NCI-H2107 treated with DMSO at 0.1 percent for 48 hours (cell line): ENCODE data around the gene CEP164.
"Not testable (repeated sequence)": the region's sequence is repeated elsewhere in the genome, so short reads cannot be mapped to it uniquely, and the experiment has no call there.

Source experiments
- DNase-seq: peaks from one replicate; lab custom pipeline; 2025; ENCODE audit not compliant: unreplicated experiment; lab: John Stamatoyannopoulos, UW

Gene CEP164

GRCh38 chr11:117392001-117392690, 64.5 kb downstream of the CEP164 start:
- no peak for DNase-seq

- no peak for DNase-seq
Observed at GRCh38 chr11:117392979-117393378, 65.3 kb downstream of the CEP164 start.

- no peak for DNase-seq
Observed at GRCh38 chr11:117394221-117394925, 66.7 kb downstream of the CEP164 start.

- DNase-seq, result no peak
Observed at GRCh38 chr11:117395476-117395875, 67.8 kb downstream of the CEP164 start.

GRCh38 chr11:117396970-117397369, 69.3 kb downstream of the CEP164 start:
- DNase-seq, result no peak

- not testable (repeated sequence) for DNase-seq
Observed at GRCh38 chr11:117398618-117399017, 71.0 kb downstream of the CEP164 start.

- not testable (repeated sequence) for DNase-seq
Observed at GRCh38 chr11:117399100-117399840, 71.6 kb downstream of the CEP164 start.

- DNase-seq, result not testable (repeated sequence)
Observed at GRCh38 chr11:117405898-117406297, 78.2 kb downstream of the CEP164 start.

- no peak for DNase-seq
Observed at GRCh38 chr11:117407016-117407415, 79.4 kb downstream of the CEP164 start.

GRCh38 chr11:117408356-117408755, 80.7 kb downstream of the CEP164 start:
- no peak for DNase-seq

GRCh38 chr11:117409511-117409910, 81.9 kb downstream of the CEP164 start:
- DNase-seq, result no peak

- no peak for DNase-seq
Observed at GRCh38 chr11:117410238-117410637, 82.6 kb downstream of the CEP164 start.

GRCh38 chr11:117410861-117411710, 83.4 kb downstream of the CEP164 start:
- DNase-seq, result peak; percentile 7

GRCh38 chr11:117411736-117412135, 84.1 kb downstream of the CEP164 start:
- DNase-seq, result no peak

- no peak for DNase-seq
Observed at GRCh38 chr11:117412176-117412575, 84.5 kb downstream of the CEP164 start.

GRCh38 chr11:117412653-117413275, 85.1 kb downstream of the CEP164 start:
- DNase-seq, result no peak

GRCh38 chr11:117413616-117414015, 86.0 kb downstream of the CEP164 start:
- DNase-seq, result no peak

GRCh38 chr11:117414724-117415123, 87.1 kb downstream of the CEP164 start:
- DNase-seq, result no peak

GRCh38 chr11:117415358-117415896, 87.8 kb downstream of the CEP164 start:
- no peak for DNase-seq

- DNase-seq, result no peak
Observed at GRCh38 chr11:117417342-117417741, 89.7 kb downstream of the CEP164 start.
